Endothelial cell of umbilical vein (primary cell): Measurements from ENCODE around the gene PSME4. TPM values are rescaled to one million over a fixed set of nuclear protein-coding genes. Genes with fewer than 3 reads are reported as not detected.

Experiments used
- BruUV-seq: library from RNA; stranded (reverse); fragments of 400-500 nt; replicated peaks from 2 replicates; lab custom pipeline; 2021; lab: Mats Ljungman, UMichigan
- CTCF ChIA-PET: fragments of 300-600, 350-600 bp; sonication (Branson Sonifier 250); formaldehyde crosslinking; loops from one replicate; lab custom pipeline; 2021; ENCODE audit warnings: antibody characterized with exemption, inconsistent platforms; lab: Charles Lee
- POLR2A ChIA-PET: fragments of 300-600, 350-600 bp; sonication (Branson Sonifier 250); formaldehyde crosslinking; loops from one replicate; lab custom pipeline; 2021; ENCODE audit warnings: antibody characterized with exemption, inconsistent platforms; lab: Charles Lee
- DNase-seq: peaks from one replicate; pipeline ENCODE4 v3.0.0-alpha.2; 2011; ENCODE audit warnings: low read depth, low spot score
- FAIRE-seq: peaks from 2 replicates; lab custom pipeline; 2011; peaks lifted over from hg19 to GRCh38; lab: Jason Lieb, UNC
- H2AFZ ChIP-seq: 2 replicates; pipeline ENCODE4 v1.6.0; 2012; ENCODE audit warnings: low read depth, low read length, control low read depth, inconsistent platforms
- H3K27ac ChIP-seq: 2 replicates; pipeline ENCODE4 v1.5.1; 2011; ENCODE audit warnings: low read depth, mild to moderate bottlenecking, control low read depth, low read length, moderate library complexity; ENCODE audit not compliant: insufficient read depth
- H3K27me3 ChIP-seq, 2 experiments: 2 replicates each; pipeline versions ENCODE4 v1.6.0 to v1.6.1; 2011; ENCODE audit warnings: low read length in 2 of 2, mixed read lengths in 1 of 2; ENCODE audit not compliant: control insufficient read depth in 2 of 2, insufficient read depth in 2 of 2
- H3K36me3 ChIP-seq, 2 experiments: 2 replicates in 1 of 2; 3 replicates in 1 of 2; pipeline ENCODE4 v1.5.1; 2011; ENCODE audit warnings: low read length in 2 of 2, mild to moderate bottlenecking in 1 of 2, moderate library complexity in 1 of 2; ENCODE audit not compliant: control insufficient read depth in 2 of 2, insufficient read depth in 2 of 2; ENCODE audit errors: extremely low read depth in 1 of 2
- H3K4me1 ChIP-seq: 3 replicates; pipeline ENCODE4 v1.5.1; 2011; ENCODE audit warnings: mild to moderate bottlenecking, low read length; ENCODE audit not compliant: control insufficient read depth, insufficient read depth; ENCODE audit errors: extremely low read depth
- H3K4me2 ChIP-seq: 2 replicates; pipeline ENCODE4 v1.6.1; 2011; ENCODE audit warnings: low read length, control low read depth, mixed read lengths; ENCODE audit not compliant: insufficient read depth
- H3K4me3 ChIP-seq, 3 experiments: fragments of 200-600 bp in 1 of 3; sonication (generic), shearing (Covaris generic) in 1 of 3; replicated peaks in 1 of 3; 2 replicates each; pipeline ENCODE4 v1.5.1; 2011 to 2016; ENCODE audit warnings: control low read depth in 3 of 3, low read length in 3 of 3, mild to moderate bottlenecking in 2 of 3, inconsistent platforms in 1 of 3, low read depth in 1 of 3, moderate library complexity in 1 of 3; ENCODE audit not compliant: insufficient read depth in 1 of 3
- H3K79me2 ChIP-seq: 2 replicates; pipeline ENCODE4 v1.6.0; 2012; ENCODE audit warnings: low read length, inconsistent platforms; ENCODE audit not compliant: control insufficient read depth, insufficient read depth
- H3K9ac ChIP-seq: replicated peaks from 2 replicates; pipeline ENCODE3; 2011; ENCODE audit warnings: low read length, control low read depth; ENCODE audit not compliant: insufficient read depth; ENCODE audit errors: extremely low read depth
- H3K9me1 ChIP-seq: replicated peaks from 3 replicates; pipeline ENCODE4 v1.6.0; 2011; ENCODE audit warnings: mild to moderate bottlenecking, low read length; ENCODE audit not compliant: control insufficient read depth, insufficient read depth; ENCODE audit errors: extremely low read depth
- H3K9me3 ChIP-seq: replicated peaks from 2 replicates; pipeline ENCODE4 v1.5.1; 2012; ENCODE audit warnings: low read length, inconsistent platforms; ENCODE audit not compliant: control insufficient read depth, insufficient read depth
- H4K20me1 ChIP-seq: replicated peaks from 2 replicates; pipeline ENCODE3; 2011; ENCODE audit warnings: mild to moderate bottlenecking, low read length; ENCODE audit not compliant: control insufficient read depth, insufficient read depth; ENCODE audit errors: extremely low read depth
- CTCF ChIP-seq, 2 donors: IDR thresholded peaks; 1 replicate in 1 of 2; 2 replicates in 1 of 2; pipeline ENCODE4 v1.5.1; 2011; ENCODE audit warnings: low read length in 2 of 2, mild to moderate bottlenecking in 2 of 2, moderate library complexity in 2 of 2, control low read depth in 1 of 2, inconsistent platforms in 1 of 2, low read depth in 1 of 2; ENCODE audit not compliant: insufficient read depth in 1 of 2; ENCODE audit errors: extremely low read depth in 1 of 2
- EZH2 ChIP-seq: IDR thresholded peaks from 2 replicates; pipeline ENCODE4 v1.6.1; 2012; ENCODE audit warnings: borderline replicate concordance, low read depth, mild to moderate bottlenecking, moderate library complexity, low read length, inconsistent platforms; ENCODE audit not compliant: severe bottlenecking
- FOS ChIP-seq: IDR thresholded peaks from 2 replicates; pipeline ENCODE4 v1.6.1; 2011; ENCODE audit warnings: mild to moderate bottlenecking, low read length, moderate library complexity, borderline replicate concordance; ENCODE audit not compliant: insufficient read depth
- GATA2 ChIP-seq: IDR thresholded peaks from 2 replicates; pipeline ENCODE4 v1.7.0; 2011; ENCODE audit warnings: low read depth, mild to moderate bottlenecking, moderate library complexity, mixed read lengths, low read length; ENCODE audit not compliant: insufficient read length, insufficient read depth
- JUN ChIP-seq: IDR thresholded peaks from 2 replicates; pipeline ENCODE4 v1.6.1; 2011; ENCODE audit warnings: borderline replicate concordance, low read depth; ENCODE audit not compliant: insufficient read length, insufficient read depth
- MAX ChIP-seq: IDR thresholded peaks from 2 replicates; pipeline ENCODE4 v1.6.1; 2011; ENCODE audit not compliant: insufficient read depth, insufficient read length
- MYC ChIP-seq: IDR thresholded peaks from one replicate; pipeline ENCODE4 v1.6.1; 2011; ENCODE audit warnings: mild to moderate bottlenecking, low read depth, low read length
- POLR2A ChIP-seq: IDR thresholded peaks from 2 replicates; pipeline ENCODE4 v1.6.1; 2012; ENCODE audit warnings: low read depth, mild to moderate bottlenecking, control low read depth, low read length
- POLR2AphosphoS5 ChIP-seq: IDR thresholded peaks from 2 replicates; pipeline ENCODE4 v1.6.1; 2012; ENCODE audit warnings: low read depth, mild to moderate bottlenecking, control low read depth, low read length, moderate library complexity; ENCODE audit not compliant: insufficient read depth
- dilution Hi-C: fragments of 300-500 bp; cut with MboI; formaldehyde crosslinking; loops from one replicate; pipeline ENCODE4 v1.15.0; 2019; ENCODE audit warnings: low sequenced_read_pairs; ENCODE audit not compliant: extremely low pct_ligation_motif_present
- intact Hi-C: fragments of 100-400 bp; cut with micrococcal nuclease; formaldehyde crosslinking; loops from one replicate; pipeline ENCODE4 v1.10.0; 2022
- polyA plus RNA-seq, 4 experiments: library from polyadenylated mRNA; depleted of rRNA in 3 of 4; stranded (reverse) in 3 of 4; unstranded in 1 of 4; fragments of >200 nt; gene quantifications; 2 replicates each; pipeline versions ENCODE4 v1.2.1 to v1.2.3, GENCODE V29; 2011 to 2012; ENCODE audit warnings: missing spikeins in 1 of 4
- total RNA-seq: library from RNA; stranded (reverse); gene quantifications from 2 replicates; pipeline ENCODE4 v1.2.3, GENCODE V29; 2021

The PSME4 gene
- total and polyA plus RNA-seq, 2 donors (not counting 3 experiments of a cell fraction or from before 2014, with no cell fraction given) = 24.7 to 82.6 TPM

GRCh38 chr2:53829273-53829979 lies 141.4 kb downstream of the PSME4 start:
- no peak overlapping the region for H3K9ac ChIP-seq
- CTCF ChIA-PET = no interaction called here
- H3K27me3 ChIP-seq = no peaks in the 10 kb centered on the region
- H3K4me1 ChIP-seq = no peaks in the 10 kb centered on the region
- H3K79me2 ChIP-seq = no peaks in the 10 kb centered on the region
- FAIRE-seq (no peak), DNase-seq (no peak)
- H3K27ac ChIP-seq = no peak overlapping the region
- dilution Hi-C loops (no loop called here), intact Hi-C loops (no loop called here)
- H2AFZ ChIP-seq = no peak overlapping the region
- no peak overlapping the region for H3K4me2 ChIP-seq
- no peaks in the 10 kb centered on the region for H3K9me1 ChIP-seq
- BruUV-seq = no TSS peak
- POLR2A ChIA-PET = no interaction called here
- no peaks in the 10 kb centered on the region for H3K36me3 ChIP-seq
- H3K9me3 ChIP-seq = no peaks in the 10 kb centered on the region
- no peaks in the 10 kb centered on the region for H4K20me1 ChIP-seq
- no peak overlapping the region for H3K4me3 ChIP-seq
- no peak for TF ChIP-seq JUN
- TF ChIP-seq FOS = no peak
- TF ChIP-seq MAX = no peak
- no peak for TF ChIP-seq MYC
- TF ChIP-seq POLR2AphosphoS5 = no peak
- no peak for TF ChIP-seq EZH2
- no peak for TF ChIP-seq POLR2A
- TF ChIP-seq GATA2 = no peak
- TF ChIP-seq CTCF (IDR thresholded peaks at IDR 0.05; ENCODE audit: extremely low read depth in 1 of 2, insufficient read depth in 1 of 2, low read depth in 1 of 2, low read length in 2 of 2) = no peak
